Activated CD8-positive, alpha-beta memory T cell treated with anti-CD3 and anti-CD28 coated beads, Interleukin-2, amount 50 U/mL, for 1 hour (primary cell): ENCODE measurements around the gene WTAP.
"Not testable (repeated sequence)": the region's sequence is repeated elsewhere in the genome, so short reads cannot be mapped to it uniquely, and the experiment has no call there.

Experiments used
- DNase-seq: peaks from one replicate; pipeline ENCODE4 v3.0.0-alpha.2; 2020; ENCODE audit errors: extremely low read depth

WTAP gene

DNA sequence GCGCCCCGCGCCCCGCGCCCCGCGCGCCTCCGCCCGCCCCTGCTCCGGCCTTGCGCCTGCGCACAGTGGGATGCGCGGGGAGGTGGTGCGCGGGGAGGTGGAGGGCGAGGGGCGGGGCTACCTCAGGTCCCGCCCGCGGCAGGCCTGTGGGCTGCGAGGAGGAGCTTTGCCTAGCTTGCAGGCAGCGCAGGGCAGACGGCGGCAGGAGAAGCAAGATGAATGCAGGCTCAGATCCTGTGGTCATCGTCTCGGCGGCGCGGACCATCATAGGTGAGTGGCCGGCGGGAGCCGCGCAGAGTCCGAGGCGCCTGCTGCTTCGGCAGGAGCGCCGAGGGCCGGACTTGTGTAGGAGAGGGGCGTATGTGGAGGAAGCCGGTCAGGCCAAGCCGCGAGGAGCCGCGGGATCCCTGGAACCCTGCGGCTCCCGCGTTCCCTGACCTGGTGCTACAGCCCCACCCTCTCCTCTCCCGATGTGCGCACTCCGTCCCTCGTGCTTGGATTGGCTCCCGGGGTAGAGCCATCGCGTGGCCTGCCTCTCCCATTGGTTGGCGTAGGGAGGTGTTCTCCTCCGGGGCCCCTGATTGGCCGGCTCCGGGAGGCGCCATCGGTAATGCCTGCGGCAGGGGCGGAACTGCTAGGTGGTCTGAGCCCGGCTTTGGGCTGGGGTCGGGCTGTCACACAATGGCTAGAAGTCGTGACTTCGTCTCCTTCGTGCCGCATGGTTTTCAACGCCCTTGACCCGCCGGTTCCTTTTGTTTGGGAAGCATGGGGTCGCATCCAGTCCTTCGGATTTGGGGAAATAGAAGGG is 34.8 kb downstream of the WTAP start, which contains the start of gene ACAT2:
Gene ACAT2 (plus strand): TSS at position 173 of the 808 bp plus-strand sequence. CDS start 43 bp downstream, at position 216.
- DNase-seq: peak; percentile 81

DNA sequence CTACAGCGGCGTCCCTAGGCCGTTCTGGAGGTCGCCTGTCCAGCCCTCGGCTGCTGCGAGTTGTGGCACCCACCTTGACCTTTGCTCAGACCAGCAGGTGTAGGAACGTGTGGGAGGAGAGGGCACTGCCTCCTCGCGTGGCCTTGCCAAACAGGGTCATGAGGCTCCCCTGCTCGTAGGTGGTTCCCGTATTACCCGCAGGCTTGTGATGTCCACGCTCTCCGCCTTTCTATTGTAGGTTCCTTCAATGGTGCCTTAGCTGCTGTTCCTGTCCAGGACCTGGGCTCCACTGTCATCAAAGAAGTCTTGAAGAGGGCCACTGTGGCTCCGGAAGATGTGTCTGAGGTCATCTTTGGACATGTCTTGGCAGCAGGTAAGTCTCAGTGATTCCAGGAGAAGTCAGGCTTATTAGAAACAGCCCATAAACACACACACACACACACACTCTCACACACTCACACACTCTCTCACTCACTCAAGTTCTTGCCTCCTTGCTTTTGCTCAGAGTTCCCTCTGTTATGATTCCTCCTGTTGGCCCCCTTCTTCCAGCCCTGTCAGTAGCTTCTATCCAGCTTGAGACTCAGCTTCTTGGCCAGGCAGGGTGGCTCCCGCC is 35.5 kb downstream of the WTAP start:
- no peak for DNase-seq

DNA sequence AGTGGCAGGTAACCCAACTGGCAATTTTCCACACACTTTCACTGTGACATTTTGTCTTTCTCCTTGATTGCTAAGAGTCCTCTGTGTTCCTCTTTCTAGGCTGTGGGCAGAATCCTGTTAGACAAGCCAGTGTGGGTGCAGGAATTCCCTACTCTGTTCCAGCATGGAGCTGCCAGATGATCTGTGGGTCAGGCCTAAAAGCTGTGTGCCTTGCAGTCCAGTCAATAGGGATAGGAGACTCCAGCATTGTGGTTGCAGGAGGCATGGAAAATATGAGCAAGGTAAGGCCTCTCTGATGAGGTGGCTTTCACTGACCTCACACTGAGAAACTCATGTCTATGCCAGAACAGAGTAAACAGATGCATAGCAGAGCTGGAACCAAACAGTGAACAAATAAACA is 39.6 kb downstream of the WTAP start:
- DNase-seq: no peak

DNA sequence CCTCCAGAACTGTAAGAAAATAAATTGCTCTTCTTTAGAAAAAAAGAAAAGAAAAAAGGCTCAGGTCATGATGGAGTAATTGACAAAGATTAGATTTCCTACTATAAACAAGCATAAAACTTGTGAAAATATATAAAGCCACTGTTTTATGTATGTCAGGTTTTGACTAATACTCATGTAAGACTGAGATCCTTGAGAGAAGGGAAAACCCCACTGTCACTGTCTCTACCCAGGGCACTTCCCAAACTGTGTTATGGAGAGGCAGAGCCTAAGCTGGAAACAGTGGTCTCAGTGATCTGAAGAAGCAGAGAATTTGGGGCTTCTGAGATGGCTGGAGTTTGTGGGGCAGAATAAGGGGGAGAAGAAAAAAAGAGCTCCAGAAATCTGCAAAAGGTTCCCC is 42.2 kb downstream of the WTAP start:
- DNase-seq: no peak

DNA sequence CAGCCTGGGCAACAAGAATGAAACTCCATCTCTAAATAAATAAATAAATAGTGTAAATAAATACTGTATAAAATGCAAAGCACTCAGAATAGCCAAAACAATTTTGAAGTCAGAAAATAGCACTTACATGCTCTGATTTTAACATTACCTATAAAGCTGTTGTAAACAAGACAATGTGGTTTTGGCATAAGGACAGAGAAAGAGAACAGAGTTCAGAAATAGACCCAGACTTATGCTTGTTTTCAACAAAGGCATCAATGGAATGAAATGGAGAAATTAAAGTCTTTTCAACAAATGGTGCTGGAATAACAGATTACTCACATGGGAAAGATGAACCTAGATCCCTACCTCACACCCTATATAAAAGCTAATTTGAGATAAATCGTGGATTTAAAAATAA is 44.9 kb downstream of the WTAP start:
- DNase-seq: no peak

DNA sequence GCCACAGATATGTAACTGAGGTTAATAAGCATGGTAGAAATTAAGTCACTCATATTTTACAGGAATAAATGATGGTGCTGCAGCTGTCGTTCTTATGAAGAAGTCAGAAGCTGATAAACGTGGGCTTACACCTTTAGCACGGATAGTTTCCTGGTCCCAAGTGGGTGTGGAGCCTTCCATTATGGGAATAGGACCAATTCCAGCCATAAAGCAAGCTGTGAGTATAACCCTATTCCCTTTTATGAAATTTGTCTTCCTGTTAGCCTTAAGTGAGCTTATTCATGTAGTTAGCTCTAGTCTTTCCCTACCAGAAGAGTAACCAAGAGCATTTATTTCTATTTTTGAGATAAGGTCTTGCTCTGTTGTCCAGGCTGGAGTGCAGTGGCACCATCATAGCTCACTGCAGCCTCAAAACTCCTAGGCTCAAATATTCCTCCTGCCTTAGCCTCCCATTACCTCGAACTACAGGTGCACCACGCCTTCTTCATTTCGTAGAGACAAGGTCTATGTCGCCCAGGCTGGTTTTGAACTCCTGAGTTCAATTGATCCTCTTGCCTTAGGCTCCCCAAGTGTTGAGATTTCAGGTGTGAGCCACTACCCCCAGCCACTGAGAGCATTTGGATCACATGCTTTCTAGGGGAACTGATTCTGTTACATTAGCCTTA is 50.1 kb downstream of the WTAP start:
- no peak for DNase-seq

DNA sequence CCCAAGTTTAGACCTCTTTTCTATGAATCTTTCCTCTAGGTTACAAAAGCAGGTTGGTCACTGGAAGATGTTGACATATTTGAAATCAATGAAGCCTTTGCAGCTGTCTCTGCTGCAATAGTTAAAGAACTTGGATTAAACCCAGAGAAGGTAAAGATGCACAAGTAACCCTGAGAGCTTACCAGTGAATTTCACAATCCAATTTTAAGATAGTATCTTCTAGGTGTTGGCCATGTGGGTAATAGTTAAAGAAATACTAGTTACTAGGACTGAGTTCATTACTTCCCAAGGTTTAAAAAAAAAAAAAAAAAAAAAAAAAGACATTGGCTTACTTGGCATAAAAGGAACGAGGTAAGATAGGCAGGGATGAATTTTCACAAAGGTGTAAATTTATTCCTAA is 50.8 kb downstream of the WTAP start:
- DNase-seq: no peak

DNA sequence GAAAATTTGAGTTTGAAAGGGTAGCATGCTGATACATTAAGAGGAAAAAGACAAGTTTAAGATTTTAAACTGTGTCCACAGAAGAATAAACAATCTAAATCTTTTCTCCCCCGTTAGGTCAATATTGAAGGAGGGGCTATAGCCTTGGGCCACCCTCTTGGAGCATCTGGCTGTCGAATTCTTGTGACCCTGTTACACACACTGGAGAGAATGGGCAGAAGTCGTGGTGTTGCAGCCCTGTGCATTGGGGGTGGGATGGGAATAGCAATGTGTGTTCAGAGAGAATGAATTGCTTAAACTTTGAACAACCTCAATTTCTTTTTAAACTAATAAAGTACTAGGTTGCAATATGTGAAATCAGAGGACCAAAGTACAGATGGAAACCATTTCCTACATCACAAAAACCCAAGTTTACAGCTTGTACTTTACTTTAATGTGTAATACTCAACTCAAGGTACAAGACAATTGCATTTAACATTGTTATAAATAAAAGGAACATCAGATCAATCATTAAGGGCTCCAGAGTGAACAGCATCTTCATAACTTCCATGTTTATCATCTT is 51.3 kb downstream of the WTAP start:
- DNase-seq: no peak

DNA sequence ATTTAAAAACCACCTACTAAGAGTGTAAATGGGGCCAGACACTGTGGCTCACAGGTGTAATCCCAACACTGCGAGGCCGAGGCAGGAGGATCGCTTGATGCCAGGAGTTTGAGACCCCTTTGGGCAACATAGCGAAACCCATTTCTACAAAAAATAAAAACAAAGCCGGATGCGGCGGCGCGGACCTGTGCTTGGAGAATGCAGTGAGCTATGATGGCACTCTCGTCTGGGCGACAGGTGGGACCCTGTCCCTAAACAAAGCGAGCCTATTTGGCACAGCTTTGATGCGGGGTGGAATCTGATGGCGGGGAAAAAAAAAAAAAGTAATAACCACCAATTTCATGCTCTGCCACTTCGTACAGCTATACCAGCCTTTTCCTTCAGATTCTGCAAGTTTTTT is 61.0 kb downstream of the WTAP start:
- no peak for DNase-seq

DNA sequence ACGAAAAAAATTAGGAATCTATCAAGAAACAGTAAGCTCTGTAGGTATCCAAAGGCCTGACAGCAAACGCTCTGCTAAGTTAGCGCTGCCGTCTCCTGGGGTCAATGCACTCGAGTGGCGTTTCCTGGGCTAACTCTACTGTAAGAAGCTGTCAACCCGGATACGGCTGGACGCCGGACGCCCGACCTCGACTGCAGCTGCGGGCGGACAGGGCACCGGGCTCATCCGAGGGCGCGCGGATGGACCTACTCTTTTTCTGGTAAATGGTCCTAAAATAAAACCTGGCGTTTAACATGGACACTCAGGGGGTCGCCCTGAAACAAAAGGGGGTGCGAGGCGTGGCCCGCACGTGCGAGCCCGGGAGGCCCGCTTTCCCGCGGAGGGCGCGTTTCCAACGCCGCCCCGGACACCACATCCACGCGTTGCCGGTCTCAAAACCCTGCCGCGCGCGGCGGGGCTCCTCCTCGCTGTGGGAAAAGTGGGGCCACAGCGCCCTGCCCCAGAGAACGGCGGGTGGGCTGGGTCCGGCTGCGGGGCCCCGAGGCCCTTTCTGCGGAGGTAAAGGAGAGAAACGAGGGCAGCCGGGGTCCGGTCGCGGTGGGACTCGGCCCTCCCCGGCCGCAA is 61.6 kb downstream of the WTAP start:
- no peak for DNase-seq

DNA sequence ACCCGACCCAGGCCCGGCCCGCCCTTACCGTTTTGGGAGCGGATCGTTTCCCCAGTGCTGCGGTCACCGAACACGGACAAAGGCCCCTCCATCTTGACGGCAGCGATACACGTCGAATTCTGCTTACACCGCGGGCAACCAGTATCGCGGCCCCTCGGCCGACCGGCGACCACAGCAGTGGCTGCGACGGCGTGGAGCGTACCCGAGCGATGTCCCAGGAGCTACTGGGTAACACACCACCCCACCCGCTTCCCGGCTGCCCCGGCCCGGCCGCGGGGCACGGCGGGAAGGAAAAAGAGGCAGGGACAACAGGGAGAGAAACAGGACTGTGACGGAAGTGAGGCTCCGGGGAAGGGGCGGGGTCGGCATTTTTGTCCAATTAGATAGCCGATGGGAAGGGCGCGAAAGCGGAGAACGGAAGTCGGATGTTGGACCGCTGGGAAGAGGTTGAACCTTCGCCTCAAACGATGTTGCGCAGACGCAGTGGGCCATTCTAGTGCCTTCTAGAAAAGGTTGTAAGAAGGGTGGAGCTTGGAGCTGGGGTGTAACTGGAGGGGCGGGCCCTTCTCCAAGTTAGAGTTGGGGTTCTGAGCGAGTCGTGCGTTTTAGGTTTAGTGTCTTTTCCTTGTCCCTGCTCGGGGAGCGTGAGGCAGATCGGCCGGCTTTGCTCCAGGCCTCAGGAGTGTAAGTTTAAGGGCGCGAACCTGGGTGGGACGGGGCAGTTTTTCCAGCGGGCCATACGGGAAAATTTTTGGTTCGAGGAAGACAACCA is 62.3 kb downstream of the WTAP start, which contains the start of gene TCP1:
Gene TCP1 (minus strand): TSS at position 226 of the 772 bp plus-strand sequence. CDS start 134 bp downstream, at position 92.
- peak; percentile 100 for DNase-seq

DNA sequence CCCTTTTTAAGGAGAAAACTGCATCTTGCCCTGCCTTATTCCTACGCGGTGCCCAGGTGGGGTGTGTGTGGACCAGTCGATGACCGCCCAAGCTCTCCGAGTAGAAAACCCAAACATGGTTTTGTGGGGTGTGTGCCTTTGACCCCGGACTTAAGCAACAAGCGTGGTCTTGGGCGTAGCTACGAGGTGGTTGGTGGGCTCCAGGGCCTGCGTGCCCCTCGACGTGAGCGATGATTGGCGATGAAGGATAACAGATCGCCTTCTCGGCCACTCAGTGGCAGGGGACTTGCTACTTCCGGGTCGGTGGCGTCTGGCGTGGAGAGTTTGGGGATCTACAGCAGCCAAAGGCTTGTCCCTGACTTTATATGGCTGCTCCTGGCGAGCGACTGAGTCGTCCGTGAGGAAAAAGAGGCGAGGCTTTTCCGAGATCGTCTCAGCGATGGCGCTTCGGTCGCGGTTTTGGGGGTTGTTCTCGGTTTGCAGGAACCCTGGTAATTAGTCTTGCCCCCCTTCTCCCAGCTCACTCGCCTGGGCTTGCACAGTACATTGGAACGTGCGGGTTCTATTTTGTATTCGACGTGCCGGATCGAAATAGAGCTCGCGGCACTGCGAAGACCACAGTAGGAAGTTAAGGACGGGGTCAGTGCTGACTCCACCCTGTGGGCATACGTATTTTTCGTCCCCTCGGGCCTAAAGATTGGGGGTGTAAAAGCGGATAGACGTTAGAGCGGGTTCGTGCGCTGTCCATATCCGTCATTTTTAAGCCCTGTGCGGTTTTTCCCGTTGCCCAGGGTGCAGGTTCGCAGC is 63.0 kb downstream of the WTAP start, which contains the start of gene MRPL18:
Gene MRPL18 (plus strand): TSS at position 319 of the 807 bp plus-strand sequence. CDS start 121 bp downstream, at position 440.
- peak; percentile 72 for DNase-seq

DNA sequence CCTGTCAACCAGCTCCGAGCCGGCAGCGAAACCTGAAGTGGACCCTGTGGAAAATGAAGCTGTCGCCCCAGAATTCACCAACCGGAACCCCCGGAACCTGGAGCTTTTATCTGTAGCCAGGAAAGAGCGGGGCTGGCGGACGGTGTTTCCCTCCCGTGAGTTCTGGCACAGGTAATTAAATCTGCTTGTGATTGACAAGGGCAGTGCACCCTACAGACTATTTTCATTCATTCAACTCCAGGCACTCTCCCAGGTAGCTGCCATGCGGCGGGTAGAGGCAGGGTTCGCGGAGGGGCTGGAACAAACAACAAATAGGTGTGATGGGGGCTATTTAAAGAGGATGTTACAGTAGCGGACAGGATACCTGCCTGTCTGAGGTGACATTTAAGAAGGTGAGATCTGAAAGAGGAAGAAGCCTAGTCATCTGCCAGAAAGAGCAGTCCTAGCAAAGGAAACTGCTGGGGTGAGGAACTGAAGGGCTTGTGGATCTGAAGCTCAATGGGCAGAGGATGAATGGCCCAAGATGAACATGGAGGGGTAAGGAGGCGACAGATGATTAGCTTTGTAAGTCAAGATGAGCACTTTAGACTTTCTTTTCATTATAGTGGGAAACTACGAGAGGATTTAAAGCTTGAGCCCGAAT is 63.8 kb downstream of the WTAP start:
- no peak for DNase-seq

DNA sequence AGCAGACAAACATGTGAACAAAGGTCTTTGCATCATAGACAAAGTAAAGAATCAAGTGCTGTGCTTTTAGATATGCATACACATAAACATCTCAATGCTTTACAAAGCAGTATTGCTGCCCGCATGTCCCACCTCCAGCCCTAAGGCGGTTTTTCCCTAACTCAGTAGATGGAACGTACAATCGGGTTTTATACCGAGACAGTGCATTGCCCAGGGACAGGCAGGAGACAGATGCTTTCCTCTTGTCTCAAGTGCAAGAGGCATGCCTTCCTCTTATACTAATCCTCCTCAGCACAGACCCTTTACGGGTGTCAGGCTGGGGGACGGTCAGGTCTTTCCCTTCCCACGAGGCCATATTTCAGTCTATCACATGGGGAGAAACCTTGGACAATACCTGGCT is 67.7 kb downstream of the WTAP start:
- not testable (repeated sequence) for DNase-seq

DNA sequence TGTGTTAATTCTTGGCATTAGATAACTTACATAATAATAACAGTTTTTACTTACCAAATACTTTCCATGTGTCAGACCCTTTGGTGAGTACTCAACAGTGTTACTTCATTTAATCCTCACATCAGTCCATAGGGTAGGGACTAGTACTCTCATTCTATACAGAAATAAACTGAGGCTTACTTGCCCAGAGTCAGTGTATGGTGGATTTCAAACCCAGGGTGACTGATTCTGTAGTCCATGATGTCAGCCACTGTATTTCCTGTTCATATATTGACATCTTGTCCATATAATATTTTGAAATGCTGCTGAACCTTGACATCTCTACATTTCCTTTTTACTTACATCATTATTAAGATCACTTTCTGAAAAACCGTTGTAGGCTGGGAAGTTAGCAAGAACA is 70.2 kb downstream of the WTAP start:
- no peak for DNase-seq

DNA sequence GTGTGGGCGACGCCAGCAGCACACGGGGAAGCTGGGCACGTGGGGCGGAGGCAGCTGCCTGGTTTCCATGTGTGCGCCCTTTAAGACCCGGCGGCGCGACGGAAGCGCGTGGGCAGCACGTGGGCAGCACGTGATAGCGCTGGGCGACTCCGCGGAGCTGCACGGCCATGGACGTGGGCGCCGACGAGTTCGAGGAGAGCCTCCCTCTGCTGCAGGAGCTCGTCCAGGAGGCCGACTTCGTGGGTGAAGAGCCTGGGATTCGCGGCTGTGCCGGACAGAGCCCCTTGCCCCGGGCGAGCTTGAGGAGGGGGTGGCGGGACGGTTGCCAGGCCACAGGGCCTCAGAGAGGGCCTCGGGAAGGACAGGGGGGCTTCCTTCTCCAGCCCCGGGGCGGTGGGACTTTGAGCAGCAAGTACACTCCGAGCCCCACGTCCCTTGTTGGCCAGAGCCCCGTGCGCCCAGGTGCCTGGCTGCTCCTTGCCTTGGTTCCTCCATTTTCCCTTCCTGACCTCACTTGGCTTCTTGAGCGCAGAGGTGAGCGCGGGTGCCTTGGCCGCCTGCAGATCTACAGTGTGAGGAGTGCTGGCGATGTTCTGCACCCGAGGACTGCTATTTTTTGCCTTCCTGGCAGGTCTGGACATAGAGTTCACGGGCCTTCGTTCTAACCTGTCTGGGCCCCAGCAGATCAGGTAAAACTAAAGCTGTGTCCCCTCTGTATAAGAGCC is 73.0 kb downstream of the WTAP start, which contains the start of gene PNLDC1:
Gene PNLDC1 (plus strand): TSS at position 136 of the 725 bp plus-strand sequence. CDS start 32 bp downstream, at position 168.
- DNase-seq: no peak

DNA sequence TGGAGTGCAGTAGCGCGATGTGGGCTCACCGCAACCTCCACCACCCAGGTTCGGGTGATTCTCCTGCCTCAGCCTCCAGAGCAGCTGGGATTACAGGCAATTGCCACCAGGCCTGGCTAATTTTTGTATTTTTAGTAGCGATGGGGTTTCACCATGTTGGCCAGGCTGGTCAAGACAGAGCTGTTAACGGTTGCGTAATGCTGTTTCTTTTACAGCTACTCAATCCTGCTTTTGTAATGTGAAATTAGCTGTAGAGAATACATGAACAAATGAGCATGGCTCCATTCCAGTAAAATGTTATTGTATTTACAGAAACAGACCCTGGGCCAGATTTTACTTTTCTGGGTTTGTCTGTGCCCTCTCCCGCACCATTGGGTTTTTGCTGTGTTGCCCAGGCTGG is 74.6 kb downstream of the WTAP start:
- DNase-seq: no peak

DNA sequence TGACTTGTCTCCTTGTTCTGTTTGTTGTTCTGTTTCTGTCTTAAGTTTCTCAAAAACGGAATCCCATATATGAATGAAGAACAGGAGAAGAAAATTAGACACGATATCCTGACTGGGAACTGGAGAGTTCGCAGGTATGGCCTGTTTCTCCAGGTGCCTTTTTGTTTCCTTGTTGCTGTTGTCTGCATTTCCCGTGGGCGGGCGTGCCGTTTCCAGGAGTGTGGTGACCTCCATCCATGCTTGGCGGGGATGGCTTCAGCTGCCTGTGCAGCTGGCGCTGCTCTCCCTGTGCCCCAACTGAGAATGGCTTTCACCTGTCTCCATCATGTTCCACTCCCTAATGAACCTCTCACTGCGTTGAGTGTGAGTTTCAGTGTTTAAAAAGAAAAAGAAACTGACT is 77.2 kb downstream of the WTAP start:
- DNase-seq: no peak
